ENCODE results near the gene SLC9A9. TPM values are rescaled to one million over a fixed set of nuclear protein-coding genes. Genes with fewer than 3 reads are reported as not detected.

The SLC9A9 gene
- total RNA-seq, 2 donors from 2014 or later = 29.6 to 60.1 TPM

- Histone ChIP-seq H3K27ac (no peak overlapping the region), H3K36me3 (no peaks in the 10 kb centered on the region), H3K27me3 (replicated peaks; ENCODE audit: insufficient read depth) (no peaks in the 10 kb centered on the region), H3K9me3 (no peaks in the 10 kb centered on the region), H3K4me3 (no peak overlapping the region), H3K4me1 (ENCODE audit: control insufficient read depth in 1 of 2, low read depth in 2 of 2) (no peaks in the 10 kb centered on the region)
- TF ChIP-seq CTCF (IDR thresholded peaks at IDR 0.05) = no peak
- ATAC-seq (ENCODE audit: insufficient number of reproducible peaks, low FRiP score, low read depth) (no peak), DNase-seq (ENCODE audit: low spot score) (no peak)
Measured at GRCh38 chr3:143228405-143228804, 619.9 kb downstream of the SLC9A9 start.

- H3K4me3 ChIP-seq = no peak overlapping the region
- H3K27me3 ChIP-seq (replicated peaks; ENCODE audit: insufficient read depth) = no peaks in the 10 kb centered on the region
- no peak for ATAC-seq (ENCODE audit: insufficient number of reproducible peaks, low FRiP score, low read depth)
- no peak overlapping the region for H3K27ac ChIP-seq
- TF ChIP-seq CTCF (IDR thresholded peaks at IDR 0.05) = no peak
- no peaks in the 10 kb centered on the region for H3K4me1 ChIP-seq (ENCODE audit: control insufficient read depth in 1 of 2, low read depth in 2 of 2)
- DNase-seq (ENCODE audit: low spot score) = no peak
- no peaks in the 10 kb centered on the region for H3K9me3 ChIP-seq
- H3K36me3 ChIP-seq = no peaks in the 10 kb centered on the region
Measured at GRCh38 chr3:143226678-143227291, 621.5 kb downstream of the SLC9A9 start.

GRCh38 chr3:143224716-143225115, 623.6 kb downstream of the SLC9A9 start:
- DNase-seq (ENCODE audit: low spot score) (no peak), ATAC-seq (ENCODE audit: insufficient number of reproducible peaks, low FRiP score, low read depth) (no peak)
- TF ChIP-seq CTCF (IDR thresholded peaks at IDR 0.05) = no peak
- Histone ChIP-seq H3K36me3 (no peaks in the 10 kb centered on the region), H3K27ac (no peak overlapping the region), H3K9me3 (no peaks in the 10 kb centered on the region), H3K4me1 (ENCODE audit: control insufficient read depth in 1 of 2, low read depth in 2 of 2) (no peaks in the 10 kb centered on the region), H3K27me3 (replicated peaks; ENCODE audit: insufficient read depth) (no peaks in the 10 kb centered on the region), H3K4me3 (no peak overlapping the region)

- no peak for TF ChIP-seq CTCF (IDR thresholded peaks at IDR 0.05)
- H3K27me3 ChIP-seq (replicated peaks; ENCODE audit: insufficient read depth) = no peaks in the 10 kb centered on the region
- ATAC-seq (ENCODE audit: insufficient number of reproducible peaks, low FRiP score, low read depth) (no peak), DNase-seq (ENCODE audit: low spot score) (no peak)
- H3K4me1 ChIP-seq (ENCODE audit: control insufficient read depth in 1 of 2, low read depth in 2 of 2) = no peaks in the 10 kb centered on the region
- no peak overlapping the region for H3K27ac ChIP-seq
- H3K9me3 ChIP-seq = no peaks in the 10 kb centered on the region
- no peak overlapping the region for H3K4me3 ChIP-seq
- H3K36me3 ChIP-seq = no peaks in the 10 kb centered on the region
Measured at GRCh38 chr3:143222981-143223380, 625.3 kb downstream of the SLC9A9 start.

- DNase-seq (ENCODE audit: low spot score) (no peak), ATAC-seq (ENCODE audit: insufficient number of reproducible peaks, low FRiP score, low read depth) (no peak)
- Histone ChIP-seq H3K27me3 (replicated peaks; ENCODE audit: insufficient read depth) (no peaks in the 10 kb centered on the region), H3K4me1 (ENCODE audit: control insufficient read depth in 1 of 2, low read depth in 2 of 2) (no peaks in the 10 kb centered on the region), H3K27ac (no peak overlapping the region), H3K9me3 (no peaks in the 10 kb centered on the region), H3K36me3 (no peaks in the 10 kb centered on the region), H3K4me3 (no peak overlapping the region)
- no peak for TF ChIP-seq CTCF (IDR thresholded peaks at IDR 0.05)
Measured at GRCh38 chr3:143222505-143222904, 625.8 kb downstream of the SLC9A9 start.
